Fibroblast of peridontal ligament (primary cell): ENCODE results near the gene MAPK1.
"Not testable (repeated sequence)": the region's sequence is repeated elsewhere in the genome, so short reads cannot be mapped to it uniquely, and the experiment has no call there.

Experiments
- DNase-seq: peaks from one replicate; pipeline ENCODE4 v3.0.0-alpha.2; 2010; ENCODE audit errors: extremely low read depth

MAPK1 gene

GRCh38 chr22:21727768-21728167 lies 139.7 kb downstream of the MAPK1 start:
- no peak for DNase-seq

- DNase-seq: no peak
Measured at GRCh38 chr22:21727159-21727558, 140.3 kb downstream of the MAPK1 start.

- DNase-seq: no peak
Measured at GRCh38 chr22:21726650-21727049, 140.8 kb downstream of the MAPK1 start.

- no peak for DNase-seq
Measured at GRCh38 chr22:21725956-21726649, 141.3 kb downstream of the MAPK1 start.

- not testable (repeated sequence) for DNase-seq
Measured at GRCh38 chr22:21724496-21724895, 142.9 kb downstream of the MAPK1 start.

GRCh38 chr22:21721195-21721852 lies 146.1 kb downstream of the MAPK1 start:
- DNase-seq: not testable (repeated sequence)

- DNase-seq: not testable (repeated sequence)
Measured at GRCh38 chr22:21720191-21720859, 147.1 kb downstream of the MAPK1 start.

GRCh38 chr22:21719024-21719423 lies 148.4 kb downstream of the MAPK1 start:
- no peak for DNase-seq

GRCh38 chr22:21718499-21718898 lies 148.9 kb downstream of the MAPK1 start:
- no peak for DNase-seq

- DNase-seq: not testable (repeated sequence)
Measured at GRCh38 chr22:21716395-21717122, 150.9 kb downstream of the MAPK1 start.

- no peak for DNase-seq
Measured at GRCh38 chr22:21714786-21715185, 152.7 kb downstream of the MAPK1 start.

GRCh38 chr22:21714059-21714770 lies 153.2 kb downstream of the MAPK1 start:
- DNase-seq: no peak

GRCh38 chr22:21713428-21714058 lies 153.9 kb downstream of the MAPK1 start:
- DNase-seq: no peak

- DNase-seq: peak; percentile 82
Measured at GRCh38 chr22:21712751-21713427, 154.6 kb downstream of the MAPK1 start.

GRCh38 chr22:21711851-21712250 lies 155.6 kb downstream of the MAPK1 start:
- DNase-seq: no peak

- DNase-seq: no peak
Measured at GRCh38 chr22:21710156-21710555, 157.3 kb downstream of the MAPK1 start.

GRCh38 chr22:21709688-21710087 lies 157.8 kb downstream of the MAPK1 start:
- DNase-seq: no peak

GRCh38 chr22:21708960-21709359 lies 158.5 kb downstream of the MAPK1 start:
- DNase-seq: no peak

GRCh38 chr22:21707677-21708076 lies 159.8 kb downstream of the MAPK1 start:
- DNase-seq: no peak
